Osteocyte (in vitro differentiated cells): ENCODE results near the gene KLK3. TPM values are rescaled to one million over a fixed set of nuclear protein-coding genes. Genes with fewer than 3 reads are reported as not detected.

ENCODE experiments used
- DNase-seq: peaks from one replicate; pipeline ENCODE4 v3.0.0; 2021; ENCODE audit warnings: mixed read lengths; ENCODE audit not compliant: unreplicated experiment; ENCODE audit errors: extremely low spot score
- H3K27ac Mint-ChIP-seq: one replicate; pipeline ENCODE4 v1.8.0; 2021; ENCODE audit warnings: mild to moderate bottlenecking, mixed read lengths; ENCODE audit not compliant: unreplicated experiment
- H3K27me3 Mint-ChIP-seq: one replicate; pipeline ENCODE4 v1.8.0; 2021; ENCODE audit warnings: mixed read lengths; ENCODE audit not compliant: unreplicated experiment
- H3K36me3 Mint-ChIP-seq: one replicate; pipeline ENCODE4 v1.8.0; 2021; ENCODE audit warnings: mixed read lengths; ENCODE audit not compliant: unreplicated experiment
- H3K4me1 Mint-ChIP-seq: one replicate; pipeline ENCODE4 v1.8.0; 2021; ENCODE audit warnings: mixed read lengths; ENCODE audit not compliant: unreplicated experiment
- H3K4me3 Mint-ChIP-seq: one replicate; pipeline ENCODE4 v1.8.0; 2021; ENCODE audit warnings: mild to moderate bottlenecking, moderate library complexity, mixed read lengths; ENCODE audit not compliant: unreplicated experiment
- H3K9me3 Mint-ChIP-seq: one replicate; pipeline ENCODE4 v1.8.0; 2021; ENCODE audit warnings: mixed read lengths; ENCODE audit not compliant: unreplicated experiment
- total RNA-seq: library from RNA; stranded (reverse); gene quantifications from 2 replicates; pipeline ENCODE4 v1.2.1, GENCODE V29; 2021
- TF ChIP-seq, protein P1 (sequence below): fragments of 200-600 bp; sonication (generic); IDR thresholded peaks from 2 replicates; pipeline ENCODE4 v1.5.0; 2021; ENCODE audit warnings: antibody characterized with exemption, mild to moderate bottlenecking, moderate library complexity

Gene KLK3
- total RNA-seq, 1 donor from 2014 or later = not detected

DNA sequence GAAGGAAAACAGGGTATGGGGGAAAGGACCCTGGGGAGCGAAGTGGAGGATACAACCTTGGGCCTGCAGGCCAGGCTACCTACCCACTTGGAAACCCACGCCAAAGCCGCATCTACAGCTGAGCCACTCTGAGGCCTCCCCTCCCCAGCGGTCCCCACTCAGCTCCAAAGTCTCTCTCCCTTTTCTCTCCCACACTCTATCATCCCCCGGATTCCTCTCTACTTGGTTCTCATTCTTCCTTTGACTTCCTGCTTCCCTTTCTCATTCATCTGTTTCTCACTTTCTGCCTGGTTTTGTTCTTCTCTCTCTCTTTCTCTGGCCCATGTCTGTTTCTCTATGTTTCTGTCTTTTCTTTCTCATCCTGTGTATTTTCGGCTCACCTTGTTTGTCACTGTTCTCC lies 2.7 kb downstream of the KLK3 start:
- H3K36me3 Mint-ChIP-seq = no peaks in the 10 kb centered on the region
- no peak overlapping the region for H3K4me3 Mint-ChIP-seq
- no peaks in the 10 kb centered on the region for H3K27me3 Mint-ChIP-seq
- H3K4me1 Mint-ChIP-seq = no peaks in the 10 kb centered on the region
- no peak overlapping the region for H3K27ac Mint-ChIP-seq
- H3K9me3 Mint-ChIP-seq = peaks cover under 1% of the 10 kb centered on the region
- TF ChIP-seq, protein P1, sequence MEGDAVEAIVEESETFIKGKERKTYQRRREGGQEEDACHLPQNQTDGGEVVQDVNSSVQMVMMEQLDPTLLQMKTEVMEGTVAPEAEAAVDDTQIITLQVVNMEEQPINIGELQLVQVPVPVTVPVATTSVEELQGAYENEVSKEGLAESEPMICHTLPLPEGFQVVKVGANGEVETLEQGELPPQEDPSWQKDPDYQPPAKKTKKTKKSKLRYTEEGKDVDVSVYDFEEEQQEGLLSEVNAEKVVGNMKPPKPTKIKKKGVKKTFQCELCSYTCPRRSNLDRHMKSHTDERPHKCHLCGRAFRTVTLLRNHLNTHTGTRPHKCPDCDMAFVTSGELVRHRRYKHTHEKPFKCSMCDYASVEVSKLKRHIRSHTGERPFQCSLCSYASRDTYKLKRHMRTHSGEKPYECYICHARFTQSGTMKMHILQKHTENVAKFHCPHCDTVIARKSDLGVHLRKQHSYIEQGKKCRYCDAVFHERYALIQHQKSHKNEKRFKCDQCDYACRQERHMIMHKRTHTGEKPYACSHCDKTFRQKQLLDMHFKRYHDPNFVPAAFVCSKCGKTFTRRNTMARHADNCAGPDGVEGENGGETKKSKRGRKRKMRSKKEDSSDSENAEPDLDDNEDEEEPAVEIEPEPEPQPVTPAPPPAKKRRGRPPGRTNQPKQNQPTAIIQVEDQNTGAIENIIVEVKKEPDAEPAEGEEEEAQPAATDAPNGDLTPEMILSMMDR = no peak
- DNase-seq = no peak

- Mint-ChIP-seq H3K9me3 (no peaks in the 10 kb centered on the region), H3K4me3 (no peak overlapping the region), H3K27ac (no peak overlapping the region), H3K27me3 (no peaks in the 10 kb centered on the region), H3K4me1 (no peaks in the 10 kb centered on the region), H3K36me3 (no peaks in the 10 kb centered on the region)
- TF ChIP-seq, protein P1 = no peak
- no peak for DNase-seq
Measured at GRCh38 chr19:50858886-50859285, 4.2 kb downstream of the KLK3 start.

GRCh38 chr19:50859849-50860248 lies 5.1 kb downstream of the KLK3 start:
- H3K4me3 Mint-ChIP-seq = no peak overlapping the region
- no peak overlapping the region for H3K27ac Mint-ChIP-seq
- DNase-seq = no peak
- H3K9me3 Mint-ChIP-seq = no peaks in the 10 kb centered on the region
- H3K27me3 Mint-ChIP-seq = no peaks in the 10 kb centered on the region
- no peaks in the 10 kb centered on the region for H3K36me3 Mint-ChIP-seq
- TF ChIP-seq, protein P1 = no peak
- no peaks in the 10 kb centered on the region for H3K4me1 Mint-ChIP-seq

- Mint-ChIP-seq H3K4me1 (no peaks in the 10 kb centered on the region), H3K27ac (no peak overlapping the region), H3K4me3 (no peak overlapping the region), H3K9me3 (no peaks in the 10 kb centered on the region), H3K27me3 (no peaks in the 10 kb centered on the region), H3K36me3 (no peaks in the 10 kb centered on the region)
- TF ChIP-seq, protein P1 = no peak
- no peak for DNase-seq
Measured at GRCh38 chr19:50861010-50861409, 6.3 kb downstream of the KLK3 start.

GRCh38 chr19:50861496-50862286 lies 7.0 kb downstream of the KLK3 start:
- no peak overlapping the region for H3K27ac Mint-ChIP-seq
- H3K4me3 Mint-ChIP-seq = no peak overlapping the region
- TF ChIP-seq, protein P1 = no peak
- H3K27me3 Mint-ChIP-seq = no peaks in the 10 kb centered on the region
- DNase-seq = no peak
- no peaks in the 10 kb centered on the region for H3K9me3 Mint-ChIP-seq
- H3K36me3 Mint-ChIP-seq = no peaks in the 10 kb centered on the region
- no peaks in the 10 kb centered on the region for H3K4me1 Mint-ChIP-seq
